SK-N-SH treated with all-trans-retinoic acid at 6 μM for 48 hours (cell line): ENCODE measurements around the gene ATAD3B.

Experiments
- ESRRG ChIP-seq: fragments of 250-450 bp; sonication (Bioruptor Pico); IDR thresholded peaks from 2 replicates; pipeline ENCODE4 v1.6.1; 2021; ENCODE audit warnings: mild to moderate bottlenecking
- PATZ1 ChIP-seq: fragments of 250-450 bp; sonication (Bioruptor Pico); IDR thresholded peaks from 2 replicates; pipeline ENCODE4 v1.8.0; 2020; ENCODE audit warnings: mild to moderate bottlenecking, moderate library complexity, borderline replicate concordance
- POU6F1 ChIP-seq: fragments of 250-450 bp; sonication (Bioruptor Pico); IDR thresholded peaks from 2 replicates; pipeline ENCODE4 v1.8.0; 2021; ENCODE audit warnings: low read depth, mild to moderate bottlenecking, moderate library complexity, borderline replicate concordance
- PPARA ChIP-seq: fragments of 250-450 bp; sonication (Bioruptor Pico); IDR thresholded peaks from 2 replicates; pipeline ENCODE4 v1.5.0; 2020; ENCODE audit warnings: mild to moderate bottlenecking, borderline replicate concordance
- RARB ChIP-seq: fragments of 250-450 bp; sonication (Bioruptor Pico); IDR thresholded peaks from 2 replicates; pipeline ENCODE4 v1.8.0; 2021; ENCODE audit warnings: mild to moderate bottlenecking, moderate library complexity
- SNAI2 ChIP-seq: fragments of 250-450 bp; sonication (Bioruptor Pico); IDR thresholded peaks from 2 replicates; pipeline ENCODE4 v1.5.0; 2020; ENCODE audit warnings: mild to moderate bottlenecking, moderate library complexity
- TOX ChIP-seq: fragments of 250-450 bp; sonication (Bioruptor Pico); IDR thresholded peaks from 2 replicates; pipeline ENCODE4 v1.8.0; 2021; ENCODE audit warnings: mild to moderate bottlenecking, moderate library complexity, borderline replicate concordance
- ZNF8 ChIP-seq: fragments of 450-650 bp; formaldehyde crosslinking; IDR thresholded peaks from 2 replicates; pipeline ENCODE4 v1.5.0; 2020; ENCODE audit warnings: mild to moderate bottlenecking, moderate library complexity

- TF ChIP-seq POU6F1 (CRISPR knock-in tag) (no peak), SNAI2 (CRISPR knock-in tag) (no peak), PATZ1 (CRISPR knock-in tag) (no peak), ESRRG (CRISPR knock-in tag) (no peak), TOX (CRISPR knock-in tag) (no peak), ZNF8 (CRISPR knock-in tag) (no peak), RARB (CRISPR knock-in tag) (no peak), PPARA (CRISPR knock-in tag) (no peak)
Measured at GRCh38 chr1:1529321-1529720, 57.8 kb downstream of the ATAD3B start.
